ENCODE measurements around the gene ZSWIM8.
"Not testable (repeated sequence)": the region's sequence is repeated elsewhere in the genome, so short reads cannot be mapped to it uniquely, and the experiment has no call there.

ZSWIM8 gene

GRCh38 chr10:73785211-73785720 lies at the start of gene ZSWIM8:
Gene ZSWIM8, plus strand, starts transcription at chr10:73785606. Its CDS starts 273 bp downstream, at chr10:73785879.
- peak within 1 kb of the TSS; percentile 93 for H3K4me3 Mint-ChIP-seq
- peaks cover 7% of the 10 kb centered on the region for H3K36me3 Mint-ChIP-seq (ENCODE audit: low read depth)
- H3K27me3 Mint-ChIP-seq (ENCODE audit: low read depth, poor library complexity) = no peaks in the 10 kb centered on the region
- peaks cover 55% of the 10 kb centered on the region for H3K4me1 Mint-ChIP-seq
- no peak for TF ChIP-seq CTCF (IDR thresholded peaks at IDR 0.05)
- H3K9me3 Mint-ChIP-seq = no peaks in the 10 kb centered on the region
- peak; percentile 83 for DNase-seq
- H3K27ac Mint-ChIP-seq = peak within 1 kb of the TSS; percentile 96

DNA sequence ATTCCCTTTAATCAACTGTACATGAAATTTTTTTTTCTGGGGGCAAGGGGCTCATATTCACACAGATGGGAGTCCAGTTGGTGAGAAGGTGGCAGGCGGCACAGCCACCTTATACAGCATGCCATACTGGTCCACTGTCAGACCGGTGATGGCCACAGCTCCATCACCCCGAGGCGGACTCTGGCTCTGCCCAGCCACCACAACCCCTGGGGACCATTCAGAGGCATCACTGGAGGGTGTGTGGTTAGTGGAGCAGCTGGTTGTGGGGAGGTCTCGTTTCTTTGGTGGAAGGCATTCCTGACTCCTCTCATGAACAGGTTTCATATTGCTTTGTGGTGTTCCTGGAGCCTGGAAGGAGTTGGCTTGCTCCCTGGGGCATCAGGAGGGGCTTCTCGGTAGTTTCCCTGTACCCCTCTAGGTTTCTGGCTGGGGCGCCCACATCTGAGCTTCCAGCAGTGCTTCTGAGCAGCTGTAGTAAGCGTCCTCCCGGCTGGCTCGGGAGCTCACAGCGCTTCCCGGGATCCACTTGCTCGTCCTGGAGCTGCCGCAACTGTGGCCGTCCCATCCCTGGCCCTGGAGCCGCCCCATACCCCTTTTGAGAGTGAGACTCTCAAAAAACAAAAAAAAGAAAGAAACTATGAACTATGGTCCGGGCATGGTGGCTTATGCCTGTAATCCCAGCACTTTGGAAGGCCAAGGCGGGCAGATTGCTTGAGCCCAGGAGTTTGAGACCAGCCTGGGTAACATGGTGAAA lies 44.7 kb upstream of the ZSWIM8 start:
- H3K9me3 Mint-ChIP-seq; H3K27me3 Mint-ChIP-seq (ENCODE audit: low read depth, poor library complexity); H3K27ac Mint-ChIP-seq; DNase-seq; H3K36me3 Mint-ChIP-seq (ENCODE audit: low read depth); H3K4me3 Mint-ChIP-seq: not testable (repeated sequence)
- H3K4me1 Mint-ChIP-seq = peaks cover 25% of the 10 kb centered on the region

DNA sequence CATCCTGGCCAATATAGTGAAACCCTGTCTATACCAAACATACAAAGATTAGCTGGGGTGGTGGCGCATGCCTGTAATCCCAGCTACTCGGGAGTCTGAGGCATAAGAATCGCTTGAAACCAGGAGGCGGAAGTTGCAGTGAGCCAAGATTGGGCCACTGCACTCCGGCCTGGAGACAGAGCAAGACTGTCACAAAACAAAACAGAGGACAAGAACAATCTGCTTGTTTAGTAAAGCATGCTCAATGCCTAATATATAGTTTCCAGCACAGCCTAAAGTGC lies 43.0 kb upstream of the ZSWIM8 start:
- Mint-ChIP-seq H3K27ac (no peak overlapping the region), H3K36me3 (ENCODE audit: low read depth) (peaks cover 9% of the 10 kb centered on the region), H3K4me1 (peaks cover 34% of the 10 kb centered on the region), H3K9me3 (no peaks in the 10 kb centered on the region), H3K4me3 (peak overlapping the region; percentile 99), H3K27me3 (ENCODE audit: low read depth, poor library complexity) (no peaks in the 10 kb centered on the region)
- TF ChIP-seq CTCF (IDR thresholded peaks at IDR 0.05) = no peak
- DNase-seq = no peak

- no peaks in the 10 kb centered on the region for H3K9me3 Mint-ChIP-seq
- H3K27ac Mint-ChIP-seq = peak overlapping the region; percentile 100
- peaks cover 31% of the 10 kb centered on the region for H3K4me1 Mint-ChIP-seq
- peaks cover 5% of the 10 kb centered on the region for H3K36me3 Mint-ChIP-seq (ENCODE audit: low read depth)
- peak overlapping the region; percentile 99 for H3K4me3 Mint-ChIP-seq
- no peak for TF ChIP-seq CTCF (IDR thresholded peaks at IDR 0.05)
- H3K27me3 Mint-ChIP-seq (ENCODE audit: low read depth, poor library complexity) = no peaks in the 10 kb centered on the region
- DNase-seq = no peak
These were observed 42.0 kb upstream of the ZSWIM8 start for GRCh38 chr10:73743327-73743904.

DNA sequence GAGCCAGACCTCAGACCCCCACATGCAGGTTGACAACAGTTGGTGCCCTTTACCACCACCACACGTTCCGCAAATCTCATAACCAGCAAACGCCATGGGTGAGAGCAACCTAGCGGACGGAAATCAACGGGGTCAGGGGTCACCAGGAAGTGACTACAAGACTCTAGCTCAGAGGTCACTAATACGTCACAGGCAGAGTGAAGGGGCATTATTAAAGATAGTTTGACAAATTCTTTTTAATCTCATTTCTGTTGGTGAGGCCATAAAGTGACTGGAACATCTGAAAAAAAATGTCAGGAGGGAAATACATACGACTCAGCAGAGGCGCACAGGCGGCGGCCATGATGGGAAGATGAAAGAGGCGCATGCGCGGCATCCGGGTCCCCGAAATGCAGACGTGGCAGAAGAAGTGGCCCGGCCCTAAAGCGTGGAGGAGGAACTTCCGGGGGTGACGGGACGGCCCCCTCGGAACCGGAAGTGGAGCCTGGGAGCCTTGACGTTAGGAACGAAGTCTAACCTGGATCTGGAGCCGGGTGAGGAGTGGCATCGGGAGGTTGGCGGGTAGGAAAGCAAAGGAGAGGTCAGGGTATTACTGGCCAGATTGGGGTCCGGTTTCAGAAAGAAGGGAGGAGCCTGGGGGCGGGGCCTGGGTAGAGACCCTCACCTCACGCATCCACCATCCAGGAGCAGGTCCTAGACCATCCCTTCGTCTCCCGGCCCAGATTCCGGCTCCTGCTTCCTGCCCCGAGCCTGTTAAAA lies 41.3 kb upstream of the ZSWIM8 start, which contains the start of gene SEC24C:
Gene SEC24C, plus strand, starts transcription at position 468 of the 759 bp plus-strand sequence. CDS start 2,461 bp downstream, outside the sequence.
- peak within 1 kb of the TSS; percentile 99 for H3K4me3 Mint-ChIP-seq
- H3K4me1 Mint-ChIP-seq = peaks cover 31% of the 10 kb centered on the region
- peak; percentile 92 for DNase-seq
- H3K9me3 Mint-ChIP-seq = no peaks in the 10 kb centered on the region
- H3K27ac Mint-ChIP-seq = peak within 1 kb of the TSS; percentile 100
- no peak for TF ChIP-seq CTCF (IDR thresholded peaks at IDR 0.05)
- peaks cover 9% of the 10 kb centered on the region for H3K36me3 Mint-ChIP-seq (ENCODE audit: low read depth)
- no peaks in the 10 kb centered on the region for H3K27me3 Mint-ChIP-seq (ENCODE audit: low read depth, poor library complexity)

GRCh38 chr10:73744664-73744975 lies 40.8 kb upstream of the ZSWIM8 start:
- H3K27ac Mint-ChIP-seq = peak overlapping the region; percentile 100
- H3K4me1 Mint-ChIP-seq = peaks cover 31% of the 10 kb centered on the region
- TF ChIP-seq CTCF (IDR thresholded peaks at IDR 0.05) = no peak
- peak overlapping the region; percentile 99 for H3K4me3 Mint-ChIP-seq
- H3K27me3 Mint-ChIP-seq (ENCODE audit: low read depth, poor library complexity) = no peaks in the 10 kb centered on the region
- peak; percentile 76 for DNase-seq
- peaks cover 13% of the 10 kb centered on the region for H3K36me3 Mint-ChIP-seq (ENCODE audit: low read depth)
- H3K9me3 Mint-ChIP-seq = no peaks in the 10 kb centered on the region

Data from nephron progenitor cell (in vitro differentiated cells).